Heart left ventricle (tissue), 13 donors: ENCODE measurements around the gene ANXA3.

ENCODE experiments used
- POLR2A ChIP-seq, 2 donors: fragments of 450-650 bp; IDR thresholded peaks; one replicate each; pipeline ENCODE4 v1.6.1; 2017; ENCODE audit warnings: antibody characterized with exemption in 2 of 2, mild to moderate bottlenecking in 2 of 2, moderate library complexity in 2 of 2
- TF ChIP-seq, protein P1 (sequence below), 12 donors: fragments of 200-600 bp; sonication (generic) in 4 of 12; IDR thresholded peaks; one replicate each; pipeline versions ENCODE4 v1.5.0 to v1.8.0; 2018 to 2022; ENCODE audit warnings: antibody characterized with exemption in 12 of 12, mild to moderate bottlenecking in 5 of 12
- donor health status: ischemic (EF 13 %, LVEDD 7.1; RV severe dilation, severe dysfunction).
- donor health status: DM: no; HTN: yes; CAD: no.
- donor health status: DM: no; HTN: no; CAD: no.
- donor health status: ischemic (EF 25% LVEDD 6.9; RV normal size, moderate dysfunction).
- donor health status: ischemic (EF 25% LVEDD 5.7; RV mildly dilated, moderate dysfunction).
- donor health status: ischemic (EF 35%, LVEDD 5.7; RV mildly dilated, moderate dysfunction).
- donor health status: nonischemic (EF 11% LVEDD 7.7; RV severe dilation, severe dysfunction).
- donor health status: DM: yes; HTN: yes; CAD: no.
- donor health status: PGD.
- donor health status: ischemic (EF 29% LVEDD 5.4; RV normal size, mild dysfunction).
- donor health status: nonischemic (EF 23%, LVEDD 6.1; RV moderate dilation, normal function).

DNA sequence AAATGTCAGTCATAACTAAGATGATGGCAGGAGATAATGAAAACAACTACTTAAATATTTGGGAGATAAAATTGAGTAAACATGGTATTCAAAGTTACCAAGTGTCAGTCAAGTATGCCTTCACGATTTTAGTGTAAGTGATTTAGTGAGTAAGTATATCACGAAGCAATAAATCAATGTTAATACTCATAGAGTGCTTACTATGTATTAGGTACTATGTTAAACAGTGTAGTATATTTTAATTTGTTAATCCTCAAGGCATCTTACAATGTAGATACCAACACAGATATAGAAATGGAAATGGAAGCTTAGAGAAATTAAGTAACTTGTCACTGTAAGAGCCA is 59.6 kb downstream of the ANXA3 start:
- no peak for TF ChIP-seq POLR2A (IDR thresholded peaks at IDR 0.05)
- TF ChIP-seq, protein P1, sequence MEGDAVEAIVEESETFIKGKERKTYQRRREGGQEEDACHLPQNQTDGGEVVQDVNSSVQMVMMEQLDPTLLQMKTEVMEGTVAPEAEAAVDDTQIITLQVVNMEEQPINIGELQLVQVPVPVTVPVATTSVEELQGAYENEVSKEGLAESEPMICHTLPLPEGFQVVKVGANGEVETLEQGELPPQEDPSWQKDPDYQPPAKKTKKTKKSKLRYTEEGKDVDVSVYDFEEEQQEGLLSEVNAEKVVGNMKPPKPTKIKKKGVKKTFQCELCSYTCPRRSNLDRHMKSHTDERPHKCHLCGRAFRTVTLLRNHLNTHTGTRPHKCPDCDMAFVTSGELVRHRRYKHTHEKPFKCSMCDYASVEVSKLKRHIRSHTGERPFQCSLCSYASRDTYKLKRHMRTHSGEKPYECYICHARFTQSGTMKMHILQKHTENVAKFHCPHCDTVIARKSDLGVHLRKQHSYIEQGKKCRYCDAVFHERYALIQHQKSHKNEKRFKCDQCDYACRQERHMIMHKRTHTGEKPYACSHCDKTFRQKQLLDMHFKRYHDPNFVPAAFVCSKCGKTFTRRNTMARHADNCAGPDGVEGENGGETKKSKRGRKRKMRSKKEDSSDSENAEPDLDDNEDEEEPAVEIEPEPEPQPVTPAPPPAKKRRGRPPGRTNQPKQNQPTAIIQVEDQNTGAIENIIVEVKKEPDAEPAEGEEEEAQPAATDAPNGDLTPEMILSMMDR (IDR thresholded peaks at IDR 0.05): no peak
